Stimulated activated CD8-positive, alpha-beta memory T cell treated with anti-CD3 and anti-CD28 coated beads, Interleukin-15, amount 100 ng/mL, for 1 hour (primary cell): ENCODE data around the gene SYT2.

Source experiments
- DNase-seq: peaks from one replicate; pipeline ENCODE4 v3.0.0-alpha.2; 2020; ENCODE audit warnings: low read depth

SYT2 gene

GRCh38 chr1:202704601-202705000, 5.7 kb downstream of the SYT2 start:
- no peak for DNase-seq

GRCh38 chr1:202703191-202703590, 7.1 kb downstream of the SYT2 start:
- DNase-seq, result no peak

- DNase-seq, result no peak
Measured at GRCh38 chr1:202702088-202702487, 8.2 kb downstream of the SYT2 start.

GRCh38 chr1:202701200-202701599, 9.1 kb downstream of the SYT2 start:
- no peak for DNase-seq

GRCh38 chr1:202700061-202700460, 10.2 kb downstream of the SYT2 start:
- DNase-seq, result no peak

- DNase-seq, result no peak
Measured at GRCh38 chr1:202698276-202698675, 12.0 kb downstream of the SYT2 start.

GRCh38 chr1:202697038-202697437, 13.2 kb downstream of the SYT2 start:
- no peak for DNase-seq

GRCh38 chr1:202694314-202694713, 15.9 kb downstream of the SYT2 start:
- no peak for DNase-seq

GRCh38 chr1:202692959-202693555, 17.2 kb downstream of the SYT2 start:
- peak; percentile 46 for DNase-seq

- no peak for DNase-seq
Measured at GRCh38 chr1:202691816-202692215, 18.4 kb downstream of the SYT2 start.

- no peak for DNase-seq
Measured at GRCh38 chr1:202689493-202690342, 20.5 kb downstream of the SYT2 start.

GRCh38 chr1:202689082-202689481, 21.2 kb downstream of the SYT2 start:
- no peak for DNase-seq

GRCh38 chr1:202688401-202688800, 21.9 kb downstream of the SYT2 start:
- DNase-seq, result no peak

GRCh38 chr1:202687798-202688197, 22.5 kb downstream of the SYT2 start:
- no peak for DNase-seq

GRCh38 chr1:202687370-202687769, 22.9 kb downstream of the SYT2 start:
- no peak for DNase-seq

- no peak for DNase-seq
Measured at GRCh38 chr1:202685641-202686040, 24.6 kb downstream of the SYT2 start.

GRCh38 chr1:202684716-202685115, 25.5 kb downstream of the SYT2 start:
- DNase-seq, result no peak

GRCh38 chr1:202683029-202683428, 27.2 kb downstream of the SYT2 start:
- DNase-seq, result no peak

GRCh38 chr1:202682477-202682876, 27.8 kb downstream of the SYT2 start:
- no peak for DNase-seq

- no peak for DNase-seq
Measured at GRCh38 chr1:202681736-202682420, 28.4 kb downstream of the SYT2 start.

- DNase-seq, result no peak
Measured at GRCh38 chr1:202680586-202681352, 29.5 kb downstream of the SYT2 start.
